COR-L47 (cell line): Measurements from ENCODE around the gene NCF4.

Experiments
- DNase-seq: peaks from one replicate; lab custom pipeline; 2025; lab: John Stamatoyannopoulos, UW

Gene NCF4

GRCh38 chr22:36864454-36865215 is 3.8 kb downstream of the NCF4 start:
- no peak for DNase-seq

- no peak for DNase-seq
Measured at GRCh38 chr22:36865346-36865745, 4.5 kb downstream of the NCF4 start.

DNA sequence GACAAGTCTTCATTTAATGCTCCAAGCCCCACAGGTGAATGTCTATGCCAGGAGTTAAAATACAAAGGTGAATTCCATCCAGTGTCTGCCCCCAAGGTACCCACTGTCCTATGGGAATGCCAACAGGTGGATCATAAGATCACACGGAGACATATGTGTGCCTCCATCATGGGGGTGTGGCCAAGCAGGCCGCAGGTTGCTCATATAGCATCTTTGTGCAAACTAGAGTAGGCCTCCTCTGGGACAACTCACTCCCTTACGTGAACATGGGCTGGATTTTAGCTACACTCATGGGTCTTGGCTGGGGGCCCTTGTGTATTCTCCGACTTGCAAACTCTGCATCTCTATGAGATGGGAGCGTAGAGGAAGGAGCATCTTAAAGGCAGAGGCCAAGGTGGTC is 6.9 kb downstream of the NCF4 start:
- no peak for DNase-seq

GRCh38 chr22:36868546-36869181 is 7.9 kb downstream of the NCF4 start:
- DNase-seq: no peak

GRCh38 chr22:36870250-36870649 is 9.4 kb downstream of the NCF4 start:
- no peak for DNase-seq

DNA sequence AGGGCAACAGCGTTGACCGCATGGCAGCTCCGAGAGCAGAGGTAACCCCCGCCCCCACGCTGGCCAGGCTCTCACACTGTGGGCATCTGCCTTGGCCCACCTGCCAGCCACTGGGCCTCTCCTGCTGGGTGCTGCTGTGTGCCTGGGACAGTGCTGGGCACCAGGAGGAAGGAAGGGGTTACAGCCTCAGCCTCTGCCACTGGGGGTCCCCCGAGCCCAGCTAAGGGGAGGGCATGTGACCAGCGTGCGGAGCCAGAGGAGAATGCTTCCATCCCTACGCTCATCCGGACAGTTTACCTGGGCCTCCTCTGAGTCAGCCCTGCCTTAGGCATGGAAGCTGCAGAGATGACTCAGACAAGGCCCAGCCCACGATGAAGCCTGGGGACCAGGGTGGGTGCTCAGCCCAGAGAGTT is 10.9 kb downstream of the NCF4 start:
- DNase-seq: no peak

- DNase-seq: no peak
Measured at GRCh38 chr22:36872084-36872483, 11.3 kb downstream of the NCF4 start.

DNA sequence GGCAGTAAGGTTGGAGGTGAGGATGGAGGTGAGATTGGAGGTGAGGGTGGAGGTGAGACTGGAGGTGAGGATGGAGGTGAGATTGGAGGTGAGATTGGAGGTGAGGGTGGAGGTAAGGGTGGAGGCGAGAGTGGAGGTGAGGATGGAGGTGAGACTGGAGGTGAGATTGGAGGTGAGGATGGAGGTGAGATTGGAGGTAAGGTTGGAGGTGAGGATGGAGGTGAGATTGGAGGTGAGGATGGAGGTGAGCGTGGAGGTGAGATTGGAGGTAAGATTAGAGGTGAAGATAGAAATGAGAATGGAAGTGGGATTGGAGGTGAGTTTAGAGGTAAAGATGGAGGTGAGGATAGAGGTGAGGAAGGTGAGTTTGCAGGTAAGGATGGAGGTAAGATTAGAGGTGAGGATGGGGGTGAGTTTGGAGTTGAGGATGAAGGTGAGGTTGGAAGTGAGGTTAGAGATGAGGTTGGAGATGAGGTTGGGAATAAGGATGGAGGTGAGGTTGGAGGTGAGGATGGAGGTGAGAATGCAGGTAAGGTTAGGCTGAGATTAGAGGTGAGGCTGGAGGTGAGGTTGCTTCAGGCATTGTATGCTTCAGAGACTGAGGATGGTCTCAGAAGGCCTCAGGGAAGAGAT is 12.2 kb downstream of the NCF4 start:
- no peak for DNase-seq

- DNase-seq: peak; percentile 37
Measured at GRCh38 chr22:36873614-36874308, 13.0 kb downstream of the NCF4 start.

GRCh38 chr22:36874309-36874696 is 13.5 kb downstream of the NCF4 start:
- no peak for DNase-seq

DNA sequence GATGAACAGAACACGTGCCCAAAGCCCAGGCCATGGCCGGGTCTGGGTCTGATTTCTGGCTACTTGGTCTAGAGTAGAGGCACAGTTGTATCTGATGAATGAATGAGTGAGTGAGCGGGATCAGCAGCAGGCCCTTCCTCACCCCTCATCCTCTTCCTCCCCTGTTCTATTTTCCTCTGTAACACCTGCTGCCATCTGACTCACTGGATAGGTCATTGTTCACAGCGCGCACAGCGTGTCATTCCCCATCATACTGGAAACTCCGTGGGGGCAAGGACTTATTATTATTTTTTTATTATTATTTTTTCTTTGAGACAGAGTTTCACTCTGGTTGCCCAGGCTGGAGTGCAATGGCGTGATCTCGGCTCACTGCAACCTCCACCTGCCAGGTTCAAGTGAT is 13.9 kb downstream of the NCF4 start:
- DNase-seq: no peak

- no peak for DNase-seq
Measured at GRCh38 chr22:36875741-36876140, 14.9 kb downstream of the NCF4 start.

GRCh38 chr22:36879775-36880174 is 19.0 kb downstream of the NCF4 start:
- no peak for DNase-seq

DNA sequence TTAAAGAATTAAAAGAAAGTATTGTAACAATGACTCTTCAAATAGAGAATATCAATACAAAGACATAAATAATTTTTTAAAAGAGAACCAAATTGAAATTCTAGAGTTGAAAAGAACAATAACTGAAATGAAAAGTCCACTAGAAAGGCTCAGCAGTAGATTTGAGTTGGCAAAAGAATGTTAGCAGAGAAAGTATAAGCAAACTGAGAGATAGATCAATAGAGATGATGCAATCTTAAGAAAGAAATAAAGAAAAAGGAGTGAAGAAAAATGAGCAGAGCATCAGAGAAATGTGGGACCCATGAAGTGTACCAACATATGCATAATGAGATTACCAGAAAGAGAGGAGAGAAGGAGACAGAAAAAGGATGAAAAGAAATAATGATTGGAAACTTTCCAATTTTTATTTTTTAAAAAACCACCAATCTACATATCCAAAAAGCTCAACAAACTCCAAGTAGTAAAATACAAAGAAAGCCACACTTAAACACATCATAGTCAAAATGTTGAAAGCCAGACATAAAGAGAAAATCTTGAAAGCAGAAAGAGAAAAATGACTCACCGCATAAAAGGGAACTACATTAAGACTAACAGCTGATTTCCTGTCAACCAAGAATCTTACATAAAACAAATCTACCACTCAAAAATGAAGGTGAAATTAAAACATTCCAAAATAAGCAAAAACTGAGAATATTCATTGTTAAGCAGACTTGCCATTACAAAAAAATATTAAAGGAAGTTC is 20.9 kb downstream of the NCF4 start:
- no peak for DNase-seq

GRCh38 chr22:36884349-36885158 is 23.7 kb downstream of the NCF4 start:
- DNase-seq: no peak

DNA sequence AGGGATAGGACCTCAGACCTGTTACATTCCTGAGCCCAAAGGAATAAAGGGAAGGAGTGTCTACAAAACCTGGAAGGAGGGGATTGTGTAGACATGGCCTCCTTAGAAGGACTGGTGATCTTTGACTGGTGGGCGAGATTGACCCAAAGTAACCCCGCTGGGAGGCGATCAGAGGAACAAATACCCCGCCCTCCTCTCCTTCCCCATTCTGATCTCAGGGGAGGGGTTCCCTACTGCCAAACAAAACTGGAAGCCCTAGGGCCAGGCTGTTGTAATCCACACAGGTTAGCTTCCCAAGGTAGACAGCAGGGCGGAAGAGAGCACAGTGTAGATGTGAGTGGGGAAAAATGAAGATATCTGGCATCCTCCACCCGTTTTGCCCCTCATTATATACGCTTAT is 24.7 kb downstream of the NCF4 start:
- DNase-seq: no peak

DNA sequence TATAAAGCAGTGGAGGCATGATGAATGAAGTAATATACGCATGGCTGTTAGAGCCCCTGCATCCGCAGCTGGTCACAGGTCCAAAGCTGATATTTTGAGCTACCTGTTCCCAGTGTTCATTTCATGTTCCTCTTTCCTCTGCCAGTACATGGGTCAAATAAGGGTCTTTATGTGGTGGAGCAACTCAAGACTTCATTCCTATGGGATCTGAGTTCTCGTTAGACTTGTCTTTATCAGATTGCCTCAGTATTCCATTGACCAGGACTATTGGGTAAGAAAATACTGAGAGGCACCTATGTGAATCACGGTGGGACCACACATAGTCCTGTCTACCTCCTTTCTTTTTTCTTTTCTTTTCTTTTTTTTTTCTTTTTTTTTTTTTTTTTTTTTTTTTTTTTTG is 25.2 kb downstream of the NCF4 start:
- no peak for DNase-seq

DNA sequence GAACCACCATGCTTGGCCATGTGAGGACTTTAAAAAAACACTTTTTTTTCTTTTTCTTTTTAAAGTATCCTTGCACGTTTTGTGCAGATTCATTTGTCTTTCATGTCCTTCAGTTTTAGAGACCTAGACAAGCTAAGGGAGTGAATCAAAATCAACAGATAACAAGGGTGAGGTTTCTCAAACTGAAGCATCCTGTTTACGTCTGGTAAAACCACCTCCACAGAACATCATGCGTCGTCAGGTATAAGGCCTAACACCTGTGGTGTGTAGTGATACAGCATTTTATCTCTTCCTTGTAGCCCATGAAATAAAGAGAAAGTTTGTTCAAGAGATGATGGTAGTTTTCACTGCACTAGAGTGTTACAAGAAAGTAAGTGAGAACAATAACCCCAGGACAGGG is 26.4 kb downstream of the NCF4 start:
- DNase-seq: no peak

DNA sequence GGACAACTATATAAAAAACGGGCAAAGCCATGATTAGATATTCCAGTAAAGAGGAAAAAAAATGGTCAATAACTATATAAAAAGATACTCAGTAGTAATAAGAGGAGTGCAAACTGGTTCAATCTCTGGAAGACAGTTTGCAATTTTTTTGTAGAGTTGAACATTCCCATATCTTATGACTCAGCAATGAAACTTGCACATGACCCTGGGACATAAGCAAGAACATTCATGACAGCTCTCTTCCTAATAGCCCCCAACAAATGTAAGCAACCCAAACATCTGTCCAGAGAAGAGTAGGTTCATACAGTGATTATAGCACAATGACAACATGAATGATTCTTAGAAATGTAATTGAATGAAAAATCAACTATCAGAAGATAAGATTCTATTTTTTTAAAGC is 30.8 kb downstream of the NCF4 start:
- no peak for DNase-seq

DNA sequence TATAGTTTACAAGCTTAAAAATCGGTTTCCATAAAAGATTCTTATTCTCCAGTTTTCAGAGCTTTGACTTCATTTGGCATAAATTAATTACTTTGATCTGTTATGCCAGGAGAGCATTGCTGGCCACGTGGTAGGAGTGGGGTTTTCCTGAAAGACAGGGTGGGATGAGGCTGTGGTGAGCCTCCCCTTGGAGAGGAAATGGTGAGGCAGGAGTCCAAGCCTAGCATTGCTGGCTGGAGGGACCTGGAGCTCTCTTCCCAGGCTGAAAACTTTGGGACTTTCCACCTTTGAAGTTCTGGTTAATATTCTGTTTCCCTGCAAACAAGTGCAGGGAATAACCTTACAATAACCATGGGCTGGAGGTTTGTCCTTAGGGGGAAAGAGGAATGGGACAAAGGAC is 31.5 kb downstream of the NCF4 start:
- DNase-seq: no peak

DNA sequence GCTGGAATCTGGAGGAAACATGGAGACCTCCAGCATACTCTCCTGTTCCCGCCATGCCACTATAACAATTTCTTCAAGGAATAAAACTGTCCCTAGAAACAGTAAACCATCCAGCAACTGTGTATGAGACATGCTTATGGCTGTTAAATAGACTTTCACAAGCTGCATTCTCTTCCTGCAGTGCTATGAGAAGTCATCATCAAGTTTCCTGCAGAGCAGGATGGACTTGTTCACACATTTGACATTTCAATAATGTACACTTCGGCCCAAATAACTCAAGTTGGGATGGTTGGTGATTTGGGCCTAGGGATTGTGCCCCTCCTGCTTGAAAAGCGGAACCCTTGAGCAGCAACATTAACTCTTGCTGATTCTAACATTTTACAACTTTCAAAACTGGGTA is 32.5 kb downstream of the NCF4 start:
- DNase-seq: no peak
